Ovary (tissue), 9 donors: Measurements from ENCODE around the gene CAB39. TPM values are rescaled to one million over a fixed set of nuclear protein-coding genes. Genes with fewer than 3 reads are reported as not detected.

Experiments
- DNase-seq, 5 donors: peaks; one replicate each; pipeline ENCODE4 v3.0.0-alpha.2; 2019 to 2020
- H3K27ac ChIP-seq, 2 donors: fragments of 200-600 bp; one replicate each; pipeline versions ENCODE4 v1.5.1 to v1.8.0; 2019 to 2022
- H3K27me3 ChIP-seq: fragments of 200-600 bp; one replicate; pipeline ENCODE4 v1.8.0; 2022
- H3K36me3 ChIP-seq: fragments of 200-600 bp; sonication (generic); one replicate; pipeline ENCODE4 v1.5.1; 2019
- H3K4me1 ChIP-seq: one replicate; pipeline ENCODE4 v1.8.1; 2013; ENCODE audit warnings: mild to moderate bottlenecking, moderate library complexity; ENCODE audit not compliant: insufficient read depth
- H3K4me3 ChIP-seq: fragments of 200-600 bp; sonication (generic); one replicate; pipeline ENCODE4 v1.5.1; 2017
- H3K9me3 ChIP-seq, 2 donors: fragments of 200-600 bp in 1 of 2; sonication (generic) in 1 of 2; one replicate each; pipeline versions ENCODE4 v1.5.1 to v1.8.1; 2013 to 2019; ENCODE audit warnings: mild to moderate bottlenecking in 1 of 2, moderate library complexity in 1 of 2
- EP300 ChIP-seq: sonication (generic); formaldehyde crosslinking; IDR thresholded peaks from one replicate; pipeline ENCODE4 v1.6.1; 2017; ENCODE audit warnings: antibody characterized with exemption
- POLR2A ChIP-seq: fragments of 450-650 bp; IDR thresholded peaks from one replicate; pipeline ENCODE4 v1.6.1; 2017; ENCODE audit warnings: antibody characterized with exemption, mild to moderate bottlenecking, moderate library complexity
- WGBS, 3 donors: extraction: QIAGEN DNeasy Blood & Tissue Kit in 1 of 3; methylation state at CpG; one replicate each; pipeline versions ENCODE4 v1.1.5 to v1.1.7; 2013 to 2017; 5-methylcytosine and 5-hydroxymethylcytosine counted together
- intact Hi-C, 4 donors: fragments of 100-400 bp; cut with DNase I; formaldehyde crosslinking; loops; one replicate each; pipeline versions ENCODE4 v1.11.0 to v1.15.1; 2022 to 2023
- polyA plus RNA-seq, 2 donors: library from polyadenylated mRNA; stranded (reverse); fragments of 200-250 nt in 1 of 2; fragments of 350-450 nt in 1 of 2; fragmentation: Illumina TruSeq in 1 of 2; extraction: RNeasy Lipid Tissue Mini Kit (QIAGEN cat#74804) in 1 of 2; gene quantifications; one replicate each; pipeline ENCODE4 v1.2.3, GENCODE V29; 2013 to 2014
- total RNA-seq, 7 donors: library from RNA; depleted of rRNA in 2 of 7; stranded (reverse); fragments of >200 nt in 2 of 7; fragmentation: NEBNext Ultra II Directional in 3 of 7; extraction: Animal tissue kit (Norgen Biotek cat#: 25700) in 3 of 7; gene quantifications; one replicate each; pipeline versions ENCODE4 v1.1.0 to v1.2.4, GENCODE V29; 2016 to 2023
- TF ChIP-seq, protein P1 (sequence below), 3 donors: fragments of 450-650 bp in 2 of 3; fragments of 200-600 bp in 1 of 3; IDR thresholded peaks; one replicate each; pipeline versions ENCODE4 v1.5.1 to v1.8.0; 2016 to 2022; ENCODE audit warnings: antibody characterized with exemption in 3 of 3, mild to moderate bottlenecking in 1 of 3
- donor health status: DM: no; HTN: no; CAD: no; lungs with moderate emphysema.
- donor health status: DM: no; HTN: no; CAD: no.
- donor health status: Bipolar disorder and iron deficiency.
- donor health status: DM: yes; HTN: yes; CAD: no.
- donor health status: DM: no; HTN: no; CAD: no.
- donor health status: DM: yes; HTN: yes; CAD: no.

Gene CAB39
- total and polyA plus RNA-seq, 9 donors, result 24.8 to 64.4 (median 50.4) TPM

DNA sequence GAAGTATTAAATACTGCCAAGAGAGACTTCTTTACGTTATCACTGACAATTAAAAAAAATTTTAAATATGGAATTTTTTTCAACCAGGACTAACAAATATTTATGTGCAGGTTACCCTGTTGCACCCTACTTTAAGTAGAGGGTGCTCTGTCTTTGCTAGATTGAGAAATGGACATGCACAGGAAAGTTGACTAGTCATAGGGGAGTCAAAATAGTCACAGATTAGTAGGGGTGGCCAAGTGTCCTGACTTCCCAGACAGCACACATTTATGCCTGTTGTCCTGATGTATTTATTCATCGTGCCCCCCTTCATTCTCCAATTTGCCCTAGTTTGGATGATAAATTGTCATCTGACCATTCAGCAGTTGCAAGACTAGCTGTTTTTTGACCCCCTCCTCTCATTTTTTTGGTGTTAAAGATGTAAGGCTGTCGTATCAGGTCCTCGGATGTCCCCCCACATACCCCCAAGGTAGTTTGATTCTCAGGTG, 20.3 kb downstream of the CAB39 start:
- no peaks in the 10 kb centered on the region for H3K27me3 ChIP-seq
- no peak for DNase-seq
- no peak overlapping the region for H3K27ac ChIP-seq
- no peak for TF ChIP-seq EP300
- TF ChIP-seq, protein P1, sequence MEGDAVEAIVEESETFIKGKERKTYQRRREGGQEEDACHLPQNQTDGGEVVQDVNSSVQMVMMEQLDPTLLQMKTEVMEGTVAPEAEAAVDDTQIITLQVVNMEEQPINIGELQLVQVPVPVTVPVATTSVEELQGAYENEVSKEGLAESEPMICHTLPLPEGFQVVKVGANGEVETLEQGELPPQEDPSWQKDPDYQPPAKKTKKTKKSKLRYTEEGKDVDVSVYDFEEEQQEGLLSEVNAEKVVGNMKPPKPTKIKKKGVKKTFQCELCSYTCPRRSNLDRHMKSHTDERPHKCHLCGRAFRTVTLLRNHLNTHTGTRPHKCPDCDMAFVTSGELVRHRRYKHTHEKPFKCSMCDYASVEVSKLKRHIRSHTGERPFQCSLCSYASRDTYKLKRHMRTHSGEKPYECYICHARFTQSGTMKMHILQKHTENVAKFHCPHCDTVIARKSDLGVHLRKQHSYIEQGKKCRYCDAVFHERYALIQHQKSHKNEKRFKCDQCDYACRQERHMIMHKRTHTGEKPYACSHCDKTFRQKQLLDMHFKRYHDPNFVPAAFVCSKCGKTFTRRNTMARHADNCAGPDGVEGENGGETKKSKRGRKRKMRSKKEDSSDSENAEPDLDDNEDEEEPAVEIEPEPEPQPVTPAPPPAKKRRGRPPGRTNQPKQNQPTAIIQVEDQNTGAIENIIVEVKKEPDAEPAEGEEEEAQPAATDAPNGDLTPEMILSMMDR (IDR thresholded peaks at IDR 0.05), result no peak
- no peak for TF ChIP-seq POLR2A
- H3K36me3 ChIP-seq, result no peaks in the 10 kb centered on the region
- peaks cover 5% of the 10 kb centered on the region for H3K4me1 ChIP-seq
- WGBS, 3 donors, result 79 to 88% (median 85%) methylated on average over 4 of the region's 4 CpGs
- no peak overlapping the region for H3K4me3 ChIP-seq
- no peaks in the 10 kb centered on the region for H3K9me3 ChIP-seq
- intact Hi-C loops, result no loop called here

DNA sequence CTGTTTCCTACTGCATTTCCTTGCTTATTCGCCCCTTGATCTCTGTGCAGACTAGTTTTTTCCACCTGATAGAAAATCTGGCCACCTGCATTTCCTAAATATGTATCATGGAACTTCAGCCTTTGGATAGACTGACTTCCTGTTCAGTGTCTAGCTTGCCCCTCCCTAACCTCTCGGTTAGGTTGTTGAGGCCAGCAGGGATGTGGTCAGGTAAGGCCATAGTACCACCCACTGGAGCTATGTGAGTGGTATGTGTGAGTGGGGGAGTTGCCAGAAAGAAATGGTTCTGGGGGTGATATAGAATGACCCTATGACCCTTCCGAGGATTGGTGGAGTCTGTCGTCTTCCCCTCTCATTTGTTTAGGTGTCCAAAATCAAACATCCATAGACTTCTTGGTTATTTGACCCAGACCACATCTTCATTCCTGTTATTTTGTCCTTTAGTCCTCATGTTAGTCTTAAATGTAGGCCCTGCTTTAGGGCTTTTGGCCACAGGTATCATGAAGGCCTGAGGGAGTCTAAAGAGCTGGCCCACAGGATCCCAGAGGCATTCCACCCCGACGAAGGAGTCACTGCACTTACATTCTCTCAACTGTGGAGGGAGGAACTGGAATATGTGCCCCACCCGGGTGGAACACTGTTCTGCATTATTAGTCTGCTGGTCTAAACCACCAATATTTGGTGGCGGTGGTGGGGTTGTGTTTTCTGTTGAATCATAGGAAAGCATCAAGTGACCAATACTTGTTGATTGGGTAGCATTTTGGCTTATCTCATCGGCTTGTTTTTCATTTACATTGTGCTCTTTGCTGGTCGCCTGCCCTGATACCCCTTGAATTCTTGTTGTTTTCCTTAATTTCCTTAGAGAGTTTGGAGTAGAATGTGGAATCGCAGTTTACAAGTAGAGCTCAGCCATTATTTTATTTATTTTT, 21.9 kb downstream of the CAB39 start:
- Histone ChIP-seq H3K27ac (no peak overlapping the region), H3K36me3 (no peaks in the 10 kb centered on the region), H3K4me1 (peaks cover 11% of the 10 kb centered on the region), H3K27me3 (no peaks in the 10 kb centered on the region), H3K9me3 (no peaks in the 10 kb centered on the region), H3K4me3 (no peak overlapping the region)
- TF ChIP-seq POLR2A, result no peak
- 92 to 95% (median 94%) methylated on average over 11 of the region's 11 CpGs for WGBS, 3 donors
- no peak for DNase-seq
- intact Hi-C loops, result no loop called here

DNA sequence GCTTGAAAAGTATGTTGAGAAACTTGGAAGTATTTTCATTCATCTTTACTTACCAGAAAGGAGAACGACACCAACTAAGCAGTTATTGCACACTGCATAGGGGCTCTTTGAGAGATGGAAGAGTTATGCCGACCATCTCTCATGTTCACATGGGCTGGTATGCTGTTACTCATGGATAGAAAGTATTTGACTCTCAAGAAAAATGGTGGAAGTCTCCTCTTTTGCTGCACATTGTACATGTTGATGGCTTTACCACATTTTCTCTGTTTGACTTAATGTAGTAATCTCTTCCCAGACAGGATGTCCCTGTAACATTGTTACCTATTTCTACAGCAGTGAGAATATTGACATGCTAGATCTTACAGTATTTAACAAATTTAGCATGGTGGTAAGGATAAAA, 23.2 kb downstream of the CAB39 start:
- WGBS, 3 donors, result 86 to 100% (median 90%) methylated on average over 2 of the region's 2 CpGs

DNA sequence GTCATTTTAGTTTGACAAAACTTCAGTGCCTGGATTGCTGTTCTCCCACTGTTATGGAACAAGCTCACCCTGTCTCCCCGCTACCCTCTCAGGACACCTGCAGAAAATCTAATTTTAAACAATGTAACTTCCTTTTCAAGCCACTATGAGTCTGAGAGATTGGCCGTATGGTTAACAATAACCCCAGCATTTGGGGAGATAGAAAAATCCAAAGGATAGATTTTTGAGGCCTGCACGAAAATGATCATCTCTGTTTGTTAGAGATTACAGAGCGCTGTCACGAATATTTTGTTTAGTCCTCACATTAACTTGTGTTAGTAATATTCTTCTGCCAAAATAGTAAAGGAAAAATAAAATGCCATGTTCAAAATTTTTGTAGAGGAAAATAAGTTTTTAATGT, 24.7 kb downstream of the CAB39 start:
- H3K36me3 ChIP-seq, result no peaks in the 10 kb centered on the region
- TF ChIP-seq EP300, result no peak
- TF ChIP-seq, protein P1 (IDR thresholded peaks at IDR 0.05), result no peak
- TF ChIP-seq POLR2A, result no peak
- no peak for DNase-seq
- H3K4me1 ChIP-seq, result peaks cover 11% of the 10 kb centered on the region
- H3K27me3 ChIP-seq, result no peaks in the 10 kb centered on the region
- H3K9me3 ChIP-seq, result no peaks in the 10 kb centered on the region
- H3K4me3 ChIP-seq, result no peak overlapping the region
- WGBS, 3 donors, result 82 to 87% (median 86%) methylated on average over 5 of the region's 5 CpGs
- intact Hi-C loops, result no loop called here
- H3K27ac ChIP-seq, result no peak overlapping the region

More for the DNA sequence above, 23.2 kb downstream of the CAB39 start:
- no peak overlapping the region for H3K27ac ChIP-seq
- intact Hi-C loops, result no loop called here
- no peaks in the 10 kb centered on the region for H3K36me3 ChIP-seq
- H3K4me1 ChIP-seq, result peaks cover 11% of the 10 kb centered on the region
- no peaks in the 10 kb centered on the region for H3K9me3 ChIP-seq
- TF ChIP-seq POLR2A (no peak), EP300 (no peak)
- TF ChIP-seq, protein P1 (IDR thresholded peaks at IDR 0.05), result no peak
- no peak for DNase-seq
- H3K4me3 ChIP-seq, result no peak overlapping the region
- no peaks in the 10 kb centered on the region for H3K27me3 ChIP-seq

DNA sequence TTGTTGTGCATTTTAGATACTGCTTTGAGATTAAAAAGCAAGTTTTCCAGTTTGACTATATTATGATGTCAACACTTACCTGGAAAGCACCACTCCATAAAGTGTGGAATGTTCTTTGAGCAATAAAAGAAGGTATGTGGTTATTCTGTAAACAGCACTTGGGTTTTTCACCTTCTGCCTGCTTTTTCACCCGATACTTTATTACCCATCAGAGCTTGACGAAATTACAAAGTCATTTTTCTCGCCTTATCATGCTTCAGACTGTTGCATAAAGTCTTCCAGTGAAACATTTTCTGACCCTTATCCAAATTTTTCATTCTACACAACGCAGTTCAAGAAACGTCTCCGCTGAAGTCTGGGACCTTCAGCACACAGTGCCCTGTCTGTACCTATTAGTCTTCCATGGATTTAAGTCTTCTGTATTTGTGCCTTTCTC, 25.2 kb downstream of the CAB39 start:
- Histone ChIP-seq H3K36me3 (no peaks in the 10 kb centered on the region), H3K4me1 (peaks cover 11% of the 10 kb centered on the region), H3K4me3 (no peak overlapping the region), H3K27ac (peak overlapping the region in 1 of 2 donors; percentile 34), H3K9me3 (no peaks in the 10 kb centered on the region), H3K27me3 (no peaks in the 10 kb centered on the region)
- intact Hi-C loops, result no loop called here
- no peak for DNase-seq
- WGBS, 3 donors, result 25 to 33% (median 30%) methylated on average over 6 of the region's 6 CpGs
- TF ChIP-seq POLR2A, result no peak
- TF ChIP-seq, protein P1 (IDR thresholded peaks at IDR 0.05), result no peak
- no peak for TF ChIP-seq EP300
